Frontal cortex (tissue), 4 donors: ENCODE results near the gene GALNT18. TPM values are rescaled to one million over a fixed set of nuclear protein-coding genes. Genes with fewer than 3 reads are reported as not detected.

Source experiments
- DNase-seq, 2 donors: peaks; one replicate each; pipeline ENCODE4 v3.0.0; 2012; ENCODE audit warnings: low spot score in 2 of 2
- FAIRE-seq: peaks from 2 replicates; lab custom pipeline; 2012; peaks lifted over from hg19 to GRCh38; lab: Jason Lieb, UNC
- total RNA-seq: library from RNA; depleted of rRNA; stranded (reverse); fragments of >200 nt; gene quantifications from one replicate; pipeline ENCODE4 v1.2.3, GENCODE V29; 2014
- donor health status: control.
- donor health status: control.
- donor health status: control.

GALNT18 gene
- total RNA-seq, 1 donor from 2014 or later = 20.4 TPM

- DNase-seq (no peak), FAIRE-seq (no peak)
These were observed 29.6 kb downstream of the GALNT18 start for GRCh38 chr11:11592146-11592684.

- DNase-seq (no peak), FAIRE-seq (no peak)
These were observed 32.4 kb downstream of the GALNT18 start for GRCh38 chr11:11589437-11589836.

DNA sequence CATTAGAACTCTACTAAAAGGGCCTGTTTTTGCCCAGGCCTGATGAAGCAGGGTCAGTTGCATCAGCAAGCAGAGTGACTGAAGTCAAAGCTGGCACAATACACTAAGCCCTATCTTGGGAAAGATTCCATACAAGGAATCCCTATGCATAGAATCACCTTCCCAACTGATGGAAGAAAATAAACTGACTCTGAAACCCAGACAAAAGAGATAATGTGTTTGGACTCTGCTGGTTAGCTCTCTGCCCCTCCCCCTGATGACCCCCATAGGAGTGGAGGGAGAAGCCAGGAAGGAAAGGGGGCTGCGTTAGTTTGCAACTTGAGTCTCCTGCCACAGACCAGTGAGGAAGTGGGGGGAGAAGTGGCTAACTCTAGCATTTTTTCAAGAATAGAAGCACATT, 32.9 kb downstream of the GALNT18 start:
- DNase-seq = no peak
- no peak for FAIRE-seq

DNA sequence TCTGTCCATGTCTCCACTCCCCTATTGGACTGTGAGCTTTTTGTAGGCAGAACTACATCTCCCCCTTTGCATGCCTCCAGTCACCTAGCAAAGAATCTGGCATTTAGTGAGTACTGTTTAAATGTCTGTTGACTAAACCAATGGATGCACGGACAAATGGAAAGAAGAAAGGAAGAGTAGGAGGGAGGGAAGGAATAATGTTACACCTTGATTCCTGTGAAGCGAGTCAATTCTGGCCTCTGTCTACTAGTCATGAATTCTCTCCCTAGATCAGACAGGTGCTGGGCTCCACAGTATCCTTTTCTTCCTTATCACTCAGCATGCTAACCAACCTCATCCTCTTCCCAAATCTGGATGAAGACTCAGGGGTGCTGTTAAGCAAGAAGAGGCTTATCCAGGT, 33.6 kb downstream of the GALNT18 start:
- no peak for DNase-seq
- no peak for FAIRE-seq

GRCh38 chr11:11587122-11587521, 34.7 kb downstream of the GALNT18 start:
- FAIRE-seq (no peak), DNase-seq (no peak)

GRCh38 chr11:11586465-11586864, 35.3 kb downstream of the GALNT18 start:
- no peak for DNase-seq
- FAIRE-seq = no peak

- FAIRE-seq = no peak
- DNase-seq = no peak
These were observed 36.9 kb downstream of the GALNT18 start for GRCh38 chr11:11584937-11585336.

DNA sequence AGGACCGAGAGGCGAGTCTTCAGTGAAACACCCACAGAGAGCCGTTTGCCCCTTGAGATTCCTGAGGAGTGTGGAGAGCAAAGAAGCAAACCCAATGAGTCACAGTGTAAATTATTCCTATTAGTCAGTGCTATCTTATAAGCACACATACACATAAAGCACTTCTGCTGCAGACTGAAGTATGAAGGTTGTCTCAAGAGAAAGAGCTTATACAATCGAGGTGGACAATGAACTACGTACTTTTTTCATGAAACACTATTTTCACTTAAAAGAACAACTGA, 37.3 kb downstream of the GALNT18 start:
- DNase-seq (no peak), FAIRE-seq (no peak)

DNA sequence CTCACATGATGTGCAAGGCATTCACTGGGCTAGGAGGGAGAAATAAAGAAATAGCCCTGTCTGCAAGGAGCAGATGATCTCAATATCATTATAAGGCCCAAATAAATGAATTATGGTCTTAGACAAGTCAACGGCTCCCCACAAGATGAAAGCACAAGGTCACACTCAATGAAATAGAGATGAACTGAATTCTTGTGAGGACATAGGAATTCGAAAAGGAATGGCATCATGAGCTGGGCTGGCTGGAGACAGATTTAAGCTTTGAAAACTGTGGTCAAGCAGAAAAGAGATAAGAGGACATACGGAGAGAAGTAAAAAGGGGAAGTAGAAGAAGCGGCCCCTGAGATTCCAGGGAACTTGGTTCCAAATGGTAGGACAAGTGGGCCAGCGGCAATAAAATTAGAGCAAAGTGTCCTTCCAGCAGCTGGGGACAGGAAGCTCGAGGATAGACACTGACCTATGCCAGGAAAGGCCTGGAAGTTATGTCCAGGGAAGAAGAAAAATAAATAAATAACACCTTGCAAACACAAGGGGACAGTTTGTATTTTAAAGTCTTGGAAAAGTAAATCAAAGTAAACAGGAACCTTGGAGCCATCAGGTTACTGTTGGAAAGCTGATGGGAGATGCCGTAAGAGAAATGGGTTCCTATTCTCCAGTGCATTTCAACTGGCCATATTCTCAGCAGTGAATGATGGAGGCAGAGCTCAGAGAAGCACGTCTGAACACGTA, 37.8 kb downstream of the GALNT18 start:
- no peak for DNase-seq
- FAIRE-seq = no peak

GRCh38 chr11:11582011-11582701, 39.6 kb downstream of the GALNT18 start:
- no peak for FAIRE-seq

DNA sequence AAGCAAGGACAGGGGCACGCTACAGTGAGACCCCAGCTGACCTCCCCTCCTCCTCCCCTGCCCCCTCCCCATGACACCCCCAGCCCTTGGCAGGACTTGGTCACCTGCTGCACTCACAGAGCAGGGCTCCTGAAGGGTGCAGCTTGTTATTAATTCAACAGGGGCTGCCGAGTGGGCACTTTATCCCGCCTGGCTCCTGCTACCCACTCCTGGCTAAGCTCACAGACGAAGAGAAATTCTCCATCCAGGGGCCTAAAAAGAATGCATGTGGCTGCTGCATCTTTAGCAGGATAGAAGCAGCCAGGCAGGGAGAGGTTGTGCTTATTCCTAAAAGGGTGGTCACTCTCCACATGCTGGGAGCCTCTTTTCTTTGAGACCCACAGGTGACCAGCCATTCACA, 40.3 kb downstream of the GALNT18 start:
- no peak for FAIRE-seq
- DNase-seq = no peak

More at GRCh38 chr11:11582011-11582701, 39.6 kb downstream of the GALNT18 start:
- peak; percentile 40 to 59 for DNase-seq

DNA sequence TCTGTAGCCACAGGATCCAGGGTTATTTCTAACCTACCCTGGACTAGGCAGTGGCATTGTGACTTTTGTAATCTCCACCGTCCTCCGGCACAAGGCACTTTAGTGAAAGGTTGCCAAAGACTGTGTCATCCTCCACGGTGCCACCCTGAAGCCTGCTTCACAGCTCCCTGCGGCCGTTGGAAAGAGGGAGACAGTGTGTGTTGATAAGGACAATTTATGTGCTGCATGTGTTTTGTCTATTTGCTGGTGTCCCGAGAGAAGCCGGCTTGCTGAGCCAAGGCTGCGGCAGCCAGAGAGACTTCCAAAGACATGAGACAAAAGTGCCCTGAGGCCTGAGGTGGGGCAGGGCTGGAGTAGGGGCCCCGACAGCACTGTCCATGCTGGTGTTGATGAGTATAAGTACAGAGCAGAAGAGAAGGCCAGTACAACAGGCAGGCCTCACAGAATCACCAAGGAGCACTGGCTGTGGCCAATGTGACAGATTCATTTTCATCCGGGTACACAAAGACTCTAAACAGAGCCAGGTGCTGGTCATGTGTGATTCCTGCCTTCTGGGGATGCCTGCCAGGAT, 40.9 kb downstream of the GALNT18 start:
- DNase-seq (no peak), FAIRE-seq (no peak)

DNA sequence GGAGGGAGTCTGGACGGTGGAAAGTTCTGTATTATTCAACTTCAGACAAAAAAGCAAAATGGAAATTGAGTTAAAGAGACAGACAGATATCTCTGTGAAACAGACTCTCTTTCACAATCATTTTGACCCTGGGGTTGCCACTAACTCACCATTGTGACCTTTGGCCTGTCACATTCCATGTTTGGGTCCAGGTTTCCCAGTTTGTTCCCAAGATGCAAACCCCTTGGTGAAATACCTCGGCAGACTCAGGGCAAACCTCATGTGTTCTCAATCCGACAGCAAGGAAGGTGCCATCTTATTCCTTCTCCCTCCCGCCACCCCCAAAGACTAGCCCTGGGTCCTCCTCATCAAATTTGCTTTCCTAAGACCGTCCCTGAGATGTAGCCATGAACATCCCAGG, 41.8 kb downstream of the GALNT18 start:
- no peak for FAIRE-seq
- DNase-seq = no peak

GRCh38 chr11:11579012-11579988, 42.5 kb downstream of the GALNT18 start:
- FAIRE-seq (no peak), DNase-seq (no peak)

DNA sequence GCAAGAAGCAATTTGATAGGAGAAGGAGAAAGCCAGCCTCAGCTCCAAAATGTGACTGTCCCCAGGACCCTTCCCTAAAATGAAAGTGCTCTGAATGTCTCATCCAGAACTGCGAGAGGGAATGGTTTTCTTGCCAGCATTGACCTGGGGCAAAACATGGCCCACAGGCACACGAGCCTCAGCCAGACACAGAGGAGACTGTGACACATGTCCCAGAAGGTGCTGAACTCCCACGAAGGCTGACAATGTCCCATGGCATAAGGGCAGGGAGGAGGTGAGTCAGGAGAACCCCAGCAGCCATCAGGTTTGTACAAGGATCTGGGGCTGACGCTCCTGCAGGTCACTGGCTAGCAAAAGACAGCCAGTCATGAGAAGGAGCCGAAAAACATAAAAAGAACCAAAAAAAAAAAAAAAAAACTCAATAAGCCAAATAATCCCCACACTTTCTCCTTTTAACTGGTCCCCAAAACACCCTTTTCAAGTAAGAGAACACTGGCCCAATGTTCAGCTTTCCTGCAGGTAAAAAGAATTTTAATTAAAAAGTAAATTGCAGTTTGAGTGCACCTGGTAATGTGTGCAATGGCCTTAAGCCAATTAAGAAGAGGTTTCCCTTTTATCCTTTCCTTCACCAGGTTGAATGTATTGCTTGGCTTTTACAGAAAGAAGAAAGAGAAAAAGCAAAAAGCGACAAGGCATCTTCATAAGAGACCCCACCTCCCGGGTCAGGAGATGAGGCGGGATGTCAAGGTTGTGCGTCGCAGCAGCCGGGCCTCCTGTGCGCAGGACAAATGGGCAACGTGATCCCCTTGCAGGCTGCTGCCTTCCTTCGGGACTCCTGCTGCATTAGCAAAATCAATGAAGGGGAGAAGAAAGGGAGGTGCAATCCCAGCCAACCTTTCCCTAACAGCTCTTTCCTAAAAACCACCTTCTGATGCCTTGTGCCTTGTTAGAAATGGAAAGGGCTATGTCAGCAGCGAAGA, 43.6 kb downstream of the GALNT18 start:
- DNase-seq = no peak

DNA sequence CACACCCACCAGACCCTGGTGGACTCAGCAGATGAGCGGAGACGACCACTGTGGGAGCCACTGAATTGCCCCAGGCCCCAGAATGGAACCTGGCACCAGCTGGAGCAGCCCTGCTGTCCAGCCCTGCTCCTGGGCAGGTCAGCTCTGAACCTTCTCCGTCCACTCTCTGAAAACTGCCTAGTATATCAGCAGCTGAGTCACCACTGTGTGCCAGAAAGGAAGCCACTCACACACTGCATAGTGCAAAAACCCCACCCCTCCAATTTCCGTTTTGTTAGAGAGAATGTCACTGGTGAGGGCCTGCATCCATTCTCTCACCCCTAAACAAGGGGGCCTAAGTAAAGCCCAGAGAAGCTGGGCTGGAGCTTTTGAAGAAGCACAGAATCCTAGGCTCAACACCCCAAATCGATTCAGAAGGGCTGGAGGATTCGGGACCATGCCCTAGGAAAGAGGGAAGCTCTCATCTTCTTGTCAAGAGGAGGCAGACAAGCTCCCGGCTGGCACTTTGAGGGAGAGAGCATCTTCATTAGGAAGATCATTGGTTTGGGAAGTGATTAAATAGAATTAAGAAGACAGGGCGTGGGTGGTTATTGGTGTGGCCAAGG, 44.5 kb downstream of the GALNT18 start:
- no peak for DNase-seq
- no peak for FAIRE-seq

More for the DNA sequence above, 43.6 kb downstream of the GALNT18 start:
- no peak for FAIRE-seq

GRCh38 chr11:11574373-11575287, 47.2 kb downstream of the GALNT18 start:
- no peak for DNase-seq
- no peak for FAIRE-seq
